MG63 (cell line): ENCODE results near the gene CRYM. TPM values are rescaled to one million over a fixed set of nuclear protein-coding genes. Genes with fewer than 3 reads are reported as not detected.
A peak's percentile ranks its signal among the peaks of the same experiment; 100 is the strongest.
"Not testable (repeated sequence)": the region's sequence is repeated elsewhere in the genome, so short reads cannot be mapped to it uniquely, and the experiment has no call there.

Experiments
- DNase-seq: peaks from one replicate; pipeline ENCODE4 v3.0.0-alpha.2; 2020
- H3K27me3 ChIP-seq: fragments of 250-450 bp; sonication (Bioruptor Pico); 2 replicates; pipeline ENCODE4 v1.5.1; 2020; ENCODE audit warnings: mild to moderate bottlenecking, moderate library complexity
- H3K36me3 ChIP-seq: fragments of 250-450 bp; sonication (Bioruptor Pico); 2 replicates; pipeline ENCODE4 v1.5.1; 2020; ENCODE audit warnings: mild to moderate bottlenecking, moderate library complexity
- H3K4me3 ChIP-seq: fragments of 250-450 bp; sonication (Bioruptor Pico); 2 replicates; pipeline ENCODE4 v1.5.1; 2020; ENCODE audit warnings: mild to moderate bottlenecking, moderate library complexity
- H3K9me3 ChIP-seq: fragments of 250-450 bp; sonication (Bioruptor Pico); 2 replicates; pipeline ENCODE4 v1.5.1; 2020; ENCODE audit warnings: mild to moderate bottlenecking, moderate library complexity
- total RNA-seq: library from RNA; depleted of rRNA; stranded (reverse); fragments of >200 nt; shearing (Covaris generic); gene quantifications from 2 replicates; pipeline ENCODE4 v1.2.3, GENCODE V29; 2014; ENCODE audit warnings: low replicate concordance

The CRYM gene
- total RNA-seq, 1 experiment from 2014 or later = not detected

GRCh38 chr16:21285314-21285713 lies 7.2 kb upstream of the CRYM start:
- Histone ChIP-seq H3K4me3 (no peak overlapping the region), H3K9me3 (peaks cover 13% of the 10 kb centered on the region; the same call in 1 of the 2 replicates), H3K36me3 (no peaks in the 10 kb centered on the region), H3K27me3 (peaks cover 40% of the 10 kb centered on the region)
- DNase-seq = no peak

- H3K9me3 ChIP-seq = peaks cover 10% of the 10 kb centered on the region; the same call in 1 of the 2 replicates
- peaks cover 40% of the 10 kb centered on the region for H3K27me3 ChIP-seq
Observed at GRCh38 chr16:21284414-21284813, 6.3 kb upstream of the CRYM start.

GRCh38 chr16:21283521-21284289 lies 5.6 kb upstream of the CRYM start:
- H3K9me3 ChIP-seq = 0 out of 2 replicates have a peak, but pooled peaks cover 4% of the 10 kb centered on the region
- peak; percentile 64 for DNase-seq
- H3K36me3 ChIP-seq = no peaks in the 10 kb centered on the region
- peaks cover 44% of the 10 kb centered on the region for H3K27me3 ChIP-seq
- peak overlapping the region; percentile 35 for H3K4me3 ChIP-seq

More at GRCh38 chr16:21284414-21284813, 6.3 kb upstream of the CRYM start:
- no peak for DNase-seq
- no peaks in the 10 kb centered on the region for H3K36me3 ChIP-seq
- peak overlapping the region; percentile 35 for H3K4me3 ChIP-seq

GRCh38 chr16:21281698-21282389 lies 3.8 kb upstream of the CRYM start:
- Histone ChIP-seq H3K36me3 (no peaks in the 10 kb centered on the region), H3K9me3 (0 out of 2 replicates have a peak, but pooled peaks cover 4% of the 10 kb centered on the region), H3K27me3 (peaks cover 61% of the 10 kb centered on the region), H3K4me3 (no peak overlapping the region)
- peak; percentile 4 for DNase-seq

GRCh38 chr16:21279501-21279900 lies 1.4 kb upstream of the CRYM start:
- Histone ChIP-seq H3K36me3 (no peaks in the 10 kb centered on the region), H3K9me3 (0 out of 2 replicates have a peak, but pooled peaks cover 1% of the 10 kb centered on the region), H3K4me3 (no peak overlapping the region), H3K27me3 (peaks cover 69% of the 10 kb centered on the region)
- DNase-seq = peak; percentile 42

GRCh38 chr16:21277045-21277926 lies 804 bp downstream of the CRYM start:
- Histone ChIP-seq H3K4me3 (no peak overlapping the region), H3K36me3 (no peaks in the 10 kb centered on the region), H3K9me3 (no peaks in the 10 kb centered on the region), H3K27me3 (peaks cover 64% of the 10 kb centered on the region)
- DNase-seq = peak; percentile 2

GRCh38 chr16:21276090-21276489 lies 2.0 kb downstream of the CRYM start:
- no peak for DNase-seq
- H3K9me3 ChIP-seq = no peaks in the 10 kb centered on the region
- peaks cover 57% of the 10 kb centered on the region for H3K27me3 ChIP-seq
- no peaks in the 10 kb centered on the region for H3K36me3 ChIP-seq
- no peak overlapping the region for H3K4me3 ChIP-seq

GRCh38 chr16:21275529-21275928 lies 2.6 kb downstream of the CRYM start:
- no peak for DNase-seq
- no peaks in the 10 kb centered on the region for H3K9me3 ChIP-seq
- peaks cover 60% of the 10 kb centered on the region for H3K27me3 ChIP-seq
- no peaks in the 10 kb centered on the region for H3K36me3 ChIP-seq
- H3K4me3 ChIP-seq = no peak overlapping the region

GRCh38 chr16:21274172-21274726 lies 3.8 kb downstream of the CRYM start:
- no peak overlapping the region for H3K4me3 ChIP-seq
- peaks cover 62% of the 10 kb centered on the region for H3K27me3 ChIP-seq
- no peak for DNase-seq
- no peaks in the 10 kb centered on the region for H3K9me3 ChIP-seq
- H3K36me3 ChIP-seq = no peaks in the 10 kb centered on the region

GRCh38 chr16:21272763-21273162 lies 5.3 kb downstream of the CRYM start:
- H3K4me3 ChIP-seq, DNase-seq, H3K36me3 ChIP-seq, H3K9me3 ChIP-seq: not testable (repeated sequence)
- H3K27me3 ChIP-seq = peaks cover 48% of the 10 kb centered on the region

- Histone ChIP-seq H3K36me3 (no peaks in the 10 kb centered on the region), H3K4me3 (no peak overlapping the region), H3K9me3 (no peaks in the 10 kb centered on the region), H3K27me3 (peaks cover 43% of the 10 kb centered on the region)
- no peak for DNase-seq
Observed at GRCh38 chr16:21272253-21272652, 5.8 kb downstream of the CRYM start.

GRCh38 chr16:21268236-21268635 lies 9.9 kb downstream of the CRYM start:
- Histone ChIP-seq H3K36me3 (no peaks in the 10 kb centered on the region), H3K4me3 (no peak overlapping the region)
- no peak for DNase-seq

GRCh38 chr16:21267298-21267697 lies 10.8 kb downstream of the CRYM start:
- DNase-seq = no peak
- no peaks in the 10 kb centered on the region for H3K9me3 ChIP-seq
- H3K36me3 ChIP-seq = no peaks in the 10 kb centered on the region
- H3K27me3 ChIP-seq = peaks cover 5% of the 10 kb centered on the region; the same call in 1 of the 2 replicates
- H3K4me3 ChIP-seq = no peak overlapping the region

More at GRCh38 chr16:21268236-21268635, 9.9 kb downstream of the CRYM start:
- Histone ChIP-seq H3K27me3 (peaks cover 8% of the 10 kb centered on the region; the same call in 1 of the 2 replicates), H3K9me3 (no peaks in the 10 kb centered on the region)

GRCh38 chr16:21265104-21265837 lies 12.8 kb downstream of the CRYM start:
- Histone ChIP-seq H3K4me3 (no peak overlapping the region), H3K9me3 (no peaks in the 10 kb centered on the region), H3K27me3 (no peaks in the 10 kb centered on the region), H3K36me3 (no peaks in the 10 kb centered on the region)
- peak; percentile 94 for DNase-seq

- Histone ChIP-seq H3K9me3 (no peaks in the 10 kb centered on the region), H3K36me3 (no peaks in the 10 kb centered on the region), H3K27me3 (no peaks in the 10 kb centered on the region), H3K4me3 (no peak overlapping the region)
- DNase-seq = peak; percentile 56
Observed at GRCh38 chr16:21264571-21265036, 13.5 kb downstream of the CRYM start.
